OCI-M2 (cell line): Measurements from ENCODE around the gene PCSK4.
"Not testable (repeated sequence)": the region's sequence is repeated elsewhere in the genome, so short reads cannot be mapped to it uniquely, and the experiment has no call there.

ENCODE experiments used
- DNase-seq: peaks from one replicate; lab custom pipeline; 2025; ENCODE audit not compliant: unreplicated experiment; lab: John Stamatoyannopoulos, UW

The PCSK4 gene

DNA sequence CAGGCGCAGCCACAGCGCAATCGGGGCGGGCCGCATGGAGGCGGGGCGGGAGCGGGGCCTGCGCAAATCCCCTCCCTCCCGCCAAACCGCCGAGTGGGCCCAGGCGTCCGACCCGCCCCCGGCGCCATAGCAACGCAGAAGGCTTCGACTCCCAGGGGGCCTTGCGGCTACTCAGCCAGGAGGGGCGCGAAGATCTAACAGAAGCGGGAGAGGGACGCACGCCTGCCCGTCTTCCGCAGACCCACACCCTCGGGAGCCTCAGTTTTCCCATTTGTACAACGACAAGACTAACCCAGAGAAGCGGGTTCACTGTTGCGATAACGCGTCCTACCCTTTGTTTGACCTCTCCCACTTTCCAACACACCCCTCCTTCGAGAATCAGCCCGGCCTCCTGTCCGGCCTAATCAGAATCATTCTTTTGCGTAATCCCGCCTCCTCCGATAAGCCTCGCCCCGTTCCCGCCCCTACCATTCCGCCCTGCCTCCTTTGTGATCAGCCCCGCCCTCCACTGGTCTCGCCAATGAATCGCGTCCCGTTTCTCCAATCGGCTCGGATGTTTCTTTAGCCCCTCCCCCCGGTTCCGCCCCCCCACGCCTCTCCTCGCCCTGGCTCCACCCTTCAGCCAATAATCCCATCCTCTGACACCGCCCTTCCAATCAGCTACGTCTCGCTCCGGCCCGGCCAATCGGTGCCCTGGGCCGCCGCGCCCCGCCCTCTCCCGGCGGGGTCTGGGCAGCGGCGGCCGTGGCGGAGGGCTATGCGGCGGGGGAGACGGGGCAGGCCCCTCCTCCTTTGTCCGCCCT, at the start of gene PCSK4:
Gene PCSK4, minus strand, starts transcription at position 40 of the 803 bp plus-strand sequence. Its CDS starts 4 bp downstream, at position 36.
- peak; percentile 89 for DNase-seq

DNA sequence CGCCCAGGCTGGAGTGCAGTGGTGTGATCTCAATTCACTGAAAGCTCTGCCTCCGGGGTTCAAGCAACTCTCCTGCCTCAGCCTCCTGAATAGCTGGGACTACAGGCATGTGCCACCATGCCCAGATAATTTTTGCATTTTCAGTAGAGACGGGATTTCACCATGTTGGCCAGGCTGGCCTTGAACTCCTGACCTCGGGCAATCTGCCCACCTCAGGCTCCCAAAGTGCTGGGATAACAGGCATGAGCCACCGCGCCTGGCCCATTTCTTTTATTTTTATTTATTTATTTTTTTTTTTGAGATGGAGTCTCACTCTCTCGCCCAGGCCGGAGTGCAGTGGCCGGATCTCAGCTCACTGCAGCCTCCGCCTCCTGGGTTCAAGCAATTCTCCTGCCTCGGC, 49.6 kb upstream of the PCSK4 start:
- not testable (repeated sequence) for DNase-seq

DNA sequence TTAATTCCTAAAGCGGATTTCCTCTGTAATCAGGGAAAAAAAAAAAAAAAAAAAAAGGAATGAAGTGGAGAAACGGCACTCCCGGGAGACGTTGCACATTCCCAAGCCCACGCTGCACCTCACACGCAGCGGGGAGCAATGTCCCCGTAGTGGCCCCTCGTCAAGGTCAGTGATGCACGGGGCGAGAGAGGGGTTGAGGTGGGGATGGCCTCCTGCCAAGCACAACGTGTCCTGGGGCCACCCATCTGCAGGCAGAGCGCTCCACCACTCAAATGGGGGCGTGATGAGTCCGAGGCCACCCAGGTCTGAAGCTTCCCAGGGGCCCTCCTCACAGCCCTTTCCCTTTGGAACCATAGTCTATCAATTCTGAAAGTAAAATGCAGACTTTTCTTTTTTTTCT, 48.8 kb upstream of the PCSK4 start:
- DNase-seq = no peak

DNA sequence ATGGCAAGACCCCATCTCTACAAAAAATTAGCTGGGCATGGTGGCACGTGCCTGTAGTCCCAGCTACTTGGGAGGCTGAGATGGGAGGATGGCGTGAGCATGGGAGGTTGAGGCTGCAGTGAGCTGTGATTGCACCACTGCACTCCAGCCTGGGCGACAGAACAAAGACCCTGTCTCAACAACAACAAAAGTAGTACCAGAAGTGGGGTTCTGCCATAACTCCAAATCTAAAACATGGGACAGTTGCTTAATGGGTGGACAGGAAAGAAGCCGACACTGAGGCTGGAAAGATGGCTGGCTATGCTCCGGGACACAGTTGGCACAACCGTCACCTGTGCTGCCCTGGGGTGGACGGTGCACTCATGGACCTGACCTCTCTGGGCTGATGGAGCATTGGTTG, 45.5 kb upstream of the PCSK4 start:
- not testable (repeated sequence) for DNase-seq

- DNase-seq = no peak
Measured at GRCh38 chr19:1534972-1535371, 44.8 kb upstream of the PCSK4 start.

- DNase-seq = no peak
Measured at GRCh38 chr19:1533510-1534150, 43.5 kb upstream of the PCSK4 start.

DNA sequence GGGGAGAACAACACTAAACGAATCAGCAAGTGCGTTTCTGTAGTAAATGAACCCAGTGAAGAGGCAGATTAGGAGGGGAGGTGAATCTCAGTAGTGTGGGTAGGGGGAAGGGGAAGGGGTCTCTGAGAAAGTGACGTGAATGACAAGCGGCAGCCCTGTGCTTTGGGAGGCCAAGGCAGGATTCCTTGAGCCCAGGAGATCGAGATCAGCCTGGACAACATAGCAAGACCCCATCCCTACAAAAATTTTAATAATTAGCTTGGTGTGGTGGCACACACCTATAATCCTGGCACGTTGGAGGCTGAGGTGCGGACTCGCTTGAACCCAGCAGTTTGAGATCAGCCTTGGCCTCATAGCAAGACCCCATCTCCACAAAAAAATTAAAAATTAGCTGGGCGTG, 41.9 kb upstream of the PCSK4 start:
- DNase-seq = no peak

DNA sequence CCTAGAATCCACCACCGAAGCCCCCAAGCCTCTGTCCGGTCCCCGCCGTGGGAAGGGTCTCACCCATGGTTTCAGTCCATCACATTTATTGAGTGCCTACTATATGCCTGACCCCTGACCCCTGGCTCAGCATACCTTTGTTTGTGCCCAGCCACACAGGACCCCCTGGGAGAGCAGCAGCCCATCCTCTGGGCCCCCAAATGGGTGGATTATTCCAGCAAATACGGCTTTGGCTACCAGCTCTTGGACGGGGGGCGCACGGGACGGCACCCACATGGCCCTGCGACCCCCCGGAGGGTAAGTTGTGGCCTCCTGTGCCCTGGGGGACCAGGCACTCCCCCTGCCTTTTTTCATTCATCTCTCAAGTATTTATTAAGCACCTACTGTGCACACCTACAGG, 41.4 kb upstream of the PCSK4 start:
- no peak for DNase-seq

GRCh38 chr19:1530856-1531255, 40.7 kb upstream of the PCSK4 start:
- DNase-seq = not testable (repeated sequence)

GRCh38 chr19:1529430-1529816, 39.3 kb upstream of the PCSK4 start:
- no peak for DNase-seq

DNA sequence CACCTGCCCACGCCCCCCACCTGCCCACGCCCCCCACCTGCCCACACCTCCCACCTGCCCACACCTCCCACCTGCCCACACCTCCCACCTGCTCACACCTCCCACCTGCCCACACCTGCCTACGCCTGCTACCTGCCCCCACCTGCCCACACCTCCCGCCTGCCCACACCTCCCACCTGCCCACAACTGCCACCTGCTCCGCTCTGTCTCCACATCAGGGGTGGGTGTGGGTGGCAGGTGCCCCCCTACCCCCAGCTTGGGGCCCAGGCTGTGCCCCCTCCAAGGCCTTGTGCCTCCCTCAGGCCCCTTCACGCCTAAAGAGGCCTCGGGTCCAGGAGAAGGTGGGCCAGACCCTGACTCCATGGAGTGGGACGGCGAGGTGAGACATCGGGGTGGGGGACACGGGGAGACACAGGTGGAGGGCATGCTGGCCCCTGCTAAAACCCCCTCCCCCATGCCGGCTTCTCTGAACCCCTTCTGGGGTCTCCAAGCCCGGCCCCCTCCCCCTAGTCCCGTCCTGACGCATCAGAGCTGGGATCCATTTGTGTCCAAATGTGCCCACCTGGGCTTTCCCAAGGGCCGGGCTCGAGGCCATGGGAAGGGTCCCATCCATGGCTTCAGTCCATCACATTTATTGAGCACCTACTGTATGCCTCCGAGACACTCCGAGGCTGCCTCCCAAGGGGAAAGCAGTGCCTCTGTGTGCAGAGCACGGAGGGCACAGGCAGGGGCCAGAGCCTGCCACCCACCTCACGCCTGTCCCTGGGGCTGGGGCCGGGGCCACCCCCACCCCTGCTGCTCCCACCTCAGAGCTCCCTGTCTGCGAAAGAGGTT, 38.7 kb upstream of the PCSK4 start:
- DNase-seq = no peak

DNA sequence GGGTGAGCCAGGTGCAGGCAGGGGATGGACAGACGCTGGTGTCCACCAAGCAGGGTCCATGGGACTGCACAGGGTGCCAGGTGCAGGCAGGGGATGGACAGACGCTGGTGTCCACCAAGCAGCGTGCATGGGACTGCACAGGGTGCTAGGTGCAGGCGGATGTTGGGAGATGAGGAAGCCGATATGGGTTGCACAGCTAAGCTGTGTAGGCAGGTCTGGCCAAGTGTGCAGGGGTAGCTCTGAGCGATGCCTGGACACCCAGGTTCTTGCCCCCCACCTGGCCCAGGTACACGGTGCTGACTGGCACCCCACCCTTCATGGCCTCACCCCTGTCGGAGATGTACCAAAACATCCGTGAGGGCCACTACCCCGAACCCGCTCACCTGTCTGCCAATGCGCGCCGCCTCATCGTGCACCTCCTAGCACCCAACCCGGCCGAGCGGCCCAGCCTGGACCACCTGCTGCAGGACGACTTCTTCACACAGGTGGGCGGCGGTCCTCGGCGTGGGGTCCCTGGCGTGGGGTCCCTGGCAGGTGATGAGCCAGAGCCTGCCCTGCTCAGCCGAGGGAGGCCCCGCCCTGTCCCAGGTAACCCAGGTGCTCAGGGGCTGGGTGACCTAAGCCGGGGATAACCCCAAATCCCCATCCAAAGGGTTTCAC, 37.6 kb upstream of the PCSK4 start:
- DNase-seq = no peak

DNA sequence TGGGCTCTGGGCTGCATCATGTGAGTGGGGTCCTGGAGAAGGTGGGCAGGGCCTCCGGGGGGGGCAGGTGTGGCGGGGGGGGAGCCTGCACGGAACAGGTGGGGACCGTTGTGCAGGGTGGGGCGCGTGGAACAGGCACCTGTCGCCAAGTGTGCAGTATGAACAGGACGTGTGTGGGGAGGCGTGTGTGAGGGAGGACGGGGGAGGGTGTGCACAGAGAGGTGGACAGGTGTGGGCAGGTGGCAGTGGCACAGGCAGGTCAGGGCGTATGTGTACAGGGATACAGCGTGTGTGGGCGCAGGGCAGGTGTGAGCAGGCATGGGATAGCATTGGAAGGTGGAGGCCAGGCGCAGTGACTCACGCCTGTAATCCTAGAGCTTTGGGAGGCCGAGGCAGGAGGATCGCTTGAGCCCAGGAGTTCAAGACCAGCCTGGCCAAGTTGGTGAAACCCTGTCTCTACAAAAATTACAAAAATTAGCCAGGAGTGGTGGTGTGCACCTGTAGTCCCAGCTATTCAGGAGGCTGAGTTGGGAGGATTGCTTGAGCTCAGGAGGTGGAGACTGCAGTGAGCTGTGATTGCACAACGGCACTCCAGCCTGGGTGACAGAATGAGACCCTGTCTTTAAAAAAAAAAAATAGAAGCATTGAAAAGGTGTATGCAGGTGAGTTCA, 37.0 kb upstream of the PCSK4 start:
- DNase-seq = no peak

DNA sequence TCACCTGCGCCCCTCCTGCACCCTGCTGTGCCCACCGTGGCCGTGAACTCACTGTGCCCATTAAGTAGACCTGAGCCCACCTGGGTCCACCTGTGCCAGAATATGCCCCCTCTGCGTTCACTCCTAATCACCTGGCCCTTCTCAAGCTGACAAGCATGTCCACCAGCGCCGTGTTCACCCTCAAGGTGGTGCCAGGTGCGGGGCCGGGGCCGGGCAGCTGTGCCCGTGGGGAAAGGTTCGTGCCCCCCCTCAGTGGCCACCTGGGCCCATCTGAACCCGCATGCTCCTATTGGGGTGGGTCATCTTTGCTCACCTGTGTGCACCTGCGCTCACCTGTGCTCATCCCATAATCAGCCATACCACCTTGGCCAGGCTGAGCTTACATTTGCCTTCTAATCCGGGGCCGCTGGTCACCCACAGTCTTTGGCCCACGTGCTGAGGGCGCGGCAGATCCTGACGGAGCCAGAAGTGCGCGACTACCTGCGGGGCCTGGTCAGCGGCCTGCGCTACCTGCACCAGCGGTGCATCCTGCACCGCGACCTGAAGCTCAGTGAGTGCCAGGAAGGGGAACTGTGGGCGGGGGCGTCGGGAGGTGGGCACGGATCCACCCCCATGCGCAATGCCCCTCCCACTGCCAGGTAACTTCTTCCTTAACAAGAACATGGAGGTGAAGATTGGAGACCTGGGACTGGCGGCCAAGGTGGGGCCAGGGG, 36.1 kb upstream of the PCSK4 start:
- no peak for DNase-seq

DNA sequence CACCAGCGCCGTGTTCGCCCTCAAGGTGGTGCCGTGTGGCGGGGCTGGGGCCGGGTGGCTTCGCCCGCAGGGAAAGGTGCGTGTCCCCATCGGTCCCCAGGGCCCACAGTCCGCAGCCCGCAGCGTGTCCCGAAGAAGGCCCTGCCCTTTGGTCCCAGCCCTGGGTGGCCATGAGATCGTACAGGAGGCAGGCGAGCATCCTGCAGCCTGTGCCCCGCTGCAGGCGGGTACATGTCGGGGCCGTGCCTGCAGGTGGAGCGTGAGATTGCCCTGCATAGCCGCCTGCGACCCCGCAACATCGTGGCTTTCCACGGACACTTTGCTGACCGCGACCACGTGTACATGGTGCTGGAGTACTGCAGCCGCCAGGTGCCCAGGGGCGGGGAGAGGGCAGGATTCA, 35.2 kb upstream of the PCSK4 start:
- no peak for DNase-seq

DNA sequence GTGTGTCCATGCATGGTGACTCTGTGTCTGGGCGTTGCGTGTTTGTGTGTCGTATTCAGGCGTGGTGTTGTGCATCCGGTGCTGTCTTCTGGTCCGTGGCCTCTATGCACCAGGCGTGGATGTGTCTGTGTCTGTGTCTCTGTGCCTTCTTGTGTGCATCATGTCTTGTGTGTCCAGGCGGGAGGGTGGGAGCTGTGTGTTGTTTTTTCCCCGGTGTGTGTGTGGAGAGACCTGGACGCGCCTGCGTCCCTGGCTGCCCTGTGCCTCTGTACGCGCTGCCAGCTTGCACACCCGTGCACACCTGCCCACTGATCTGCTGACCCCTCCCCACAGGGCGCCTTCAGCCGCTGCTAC, 34.8 kb upstream of the PCSK4 start:
- DNase-seq = no peak

DNA sequence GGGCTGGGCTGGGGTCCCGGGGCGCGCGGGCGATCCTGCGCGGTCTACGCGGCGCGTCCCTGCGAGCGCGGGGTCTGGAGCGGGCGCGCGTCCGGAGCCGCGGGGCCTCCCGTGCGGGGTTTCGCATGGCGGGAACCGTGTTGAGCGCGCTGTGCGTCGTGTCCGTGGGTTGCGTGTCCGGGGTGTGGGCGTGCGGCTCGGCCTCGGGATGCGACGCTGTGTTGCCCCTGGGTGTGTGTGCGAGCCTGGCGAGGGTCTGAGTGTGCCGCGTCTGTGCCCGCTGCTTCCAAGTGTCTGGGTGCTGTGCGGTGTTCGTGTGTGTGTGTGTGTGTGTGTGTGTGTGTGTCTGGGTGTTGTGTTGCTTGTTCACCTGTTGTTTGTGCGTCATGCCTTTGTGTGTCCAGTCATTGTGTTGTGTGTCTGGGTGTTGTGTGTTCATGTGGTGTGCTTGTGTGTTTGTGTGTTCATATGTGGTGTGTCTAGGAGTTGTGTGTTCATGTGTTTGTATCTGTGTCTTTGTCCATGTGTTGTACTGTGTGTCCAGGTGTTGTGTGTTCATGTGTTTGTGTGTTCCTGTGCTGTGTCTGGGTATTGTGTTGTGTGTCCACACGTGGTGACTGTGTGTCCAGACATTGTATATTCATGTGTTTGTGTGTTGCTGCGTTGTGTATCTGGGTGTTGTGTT, 34.3 kb upstream of the PCSK4 start:
- DNase-seq = no peak

GRCh38 chr19:1523412-1524286, 33.5 kb upstream of the PCSK4 start, which contains the start of gene PLK5:
Gene PLK5, plus strand, starts transcription at chr19:1524077. Its CDS starts 2,920 bp downstream, at chr19:1526997.
- DNase-seq = no peak

DNA sequence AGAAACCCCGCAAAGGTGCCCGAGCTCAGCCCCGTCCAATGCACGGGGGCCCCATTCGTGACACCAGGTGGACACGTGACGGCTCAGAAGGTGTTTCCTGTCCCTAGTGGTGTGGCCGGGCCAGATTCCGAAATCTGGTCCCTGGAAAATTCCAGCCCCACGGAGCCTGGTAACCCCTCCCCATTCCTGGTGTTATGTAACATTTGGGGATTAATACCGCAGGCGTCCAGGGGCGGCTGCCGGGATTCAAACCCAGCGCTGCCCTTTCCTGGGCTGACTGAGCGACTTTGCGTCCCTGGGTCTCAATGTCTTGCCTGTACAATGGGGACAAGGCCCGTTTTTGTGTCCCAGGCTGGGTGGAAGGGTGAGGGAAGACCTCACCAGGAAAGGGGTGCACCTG, 32.7 kb upstream of the PCSK4 start:
- no peak for DNase-seq
